Progenitor cell of endocrine pancreas (in vitro differentiated cells): ENCODE results near the gene CCM2. TPM values are rescaled to one million over a fixed set of nuclear protein-coding genes. Genes with fewer than 3 reads are reported as not detected.

Source experiments
- DNase-seq: peaks from one replicate; pipeline ENCODE4 v3.0.0; 2021; ENCODE audit warnings: low spot score; ENCODE audit not compliant: unreplicated experiment
- H3K27ac Mint-ChIP-seq: 2 replicates; pipeline ENCODE4 v1.8.0; 2021; ENCODE audit warnings: mild to moderate bottlenecking, moderate library complexity, mixed read lengths
- H3K27me3 Mint-ChIP-seq: 2 replicates; pipeline ENCODE4 v1.8.0; 2021; ENCODE audit warnings: mixed read lengths
- H3K36me3 Mint-ChIP-seq: 2 replicates; pipeline ENCODE4 v1.8.0; 2022; ENCODE audit warnings: mixed read lengths; ENCODE audit not compliant: insufficient read depth
- H3K4me1 Mint-ChIP-seq: 2 replicates; pipeline ENCODE4 v1.8.0; 2021; ENCODE audit warnings: low read depth, mixed read lengths
- H3K4me3 Mint-ChIP-seq: 2 replicates; pipeline ENCODE4 v1.8.0; 2021; ENCODE audit warnings: low read depth, mild to moderate bottlenecking, moderate library complexity, mixed read lengths
- H3K9me3 Mint-ChIP-seq: 2 replicates; pipeline ENCODE4 v1.8.0; 2021; ENCODE audit warnings: low read depth, mixed read lengths
- total RNA-seq: library from RNA; stranded (reverse); gene quantifications from 2 replicates; pipeline ENCODE4 v1.2.1, GENCODE V29; 2021
- TF ChIP-seq, protein P1 (sequence below): fragments of 200-600 bp; sonication (generic); IDR thresholded peaks from one replicate; pipeline ENCODE4 v1.5.0; 2021; ENCODE audit warnings: antibody characterized with exemption, mild to moderate bottlenecking; ENCODE audit not compliant: unreplicated experiment

CCM2 gene
- total RNA-seq, 1 donor from 2014 or later = 43.0 TPM

- DNase-seq = no peak
- TF ChIP-seq, protein P1, sequence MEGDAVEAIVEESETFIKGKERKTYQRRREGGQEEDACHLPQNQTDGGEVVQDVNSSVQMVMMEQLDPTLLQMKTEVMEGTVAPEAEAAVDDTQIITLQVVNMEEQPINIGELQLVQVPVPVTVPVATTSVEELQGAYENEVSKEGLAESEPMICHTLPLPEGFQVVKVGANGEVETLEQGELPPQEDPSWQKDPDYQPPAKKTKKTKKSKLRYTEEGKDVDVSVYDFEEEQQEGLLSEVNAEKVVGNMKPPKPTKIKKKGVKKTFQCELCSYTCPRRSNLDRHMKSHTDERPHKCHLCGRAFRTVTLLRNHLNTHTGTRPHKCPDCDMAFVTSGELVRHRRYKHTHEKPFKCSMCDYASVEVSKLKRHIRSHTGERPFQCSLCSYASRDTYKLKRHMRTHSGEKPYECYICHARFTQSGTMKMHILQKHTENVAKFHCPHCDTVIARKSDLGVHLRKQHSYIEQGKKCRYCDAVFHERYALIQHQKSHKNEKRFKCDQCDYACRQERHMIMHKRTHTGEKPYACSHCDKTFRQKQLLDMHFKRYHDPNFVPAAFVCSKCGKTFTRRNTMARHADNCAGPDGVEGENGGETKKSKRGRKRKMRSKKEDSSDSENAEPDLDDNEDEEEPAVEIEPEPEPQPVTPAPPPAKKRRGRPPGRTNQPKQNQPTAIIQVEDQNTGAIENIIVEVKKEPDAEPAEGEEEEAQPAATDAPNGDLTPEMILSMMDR = no peak
- peak overlapping the region; percentile 51 for H3K4me3 Mint-ChIP-seq
- H3K27ac Mint-ChIP-seq = peak overlapping the region; percentile 90
- no peaks in the 10 kb centered on the region for H3K27me3 Mint-ChIP-seq
- H3K36me3 Mint-ChIP-seq = peaks cover 4% of the 10 kb centered on the region
- H3K9me3 Mint-ChIP-seq = no peaks in the 10 kb centered on the region
- peaks cover 35% of the 10 kb centered on the region for H3K4me1 Mint-ChIP-seq
Measured at GRCh38 chr7:45035893-45036292, 35.9 kb downstream of the CCM2 start.

GRCh38 chr7:45036317-45036716 is 36.3 kb downstream of the CCM2 start:
- DNase-seq = no peak
- peaks cover 35% of the 10 kb centered on the region for H3K4me1 Mint-ChIP-seq
- H3K4me3 Mint-ChIP-seq = peak overlapping the region; percentile 51
- no peaks in the 10 kb centered on the region for H3K9me3 Mint-ChIP-seq
- H3K27me3 Mint-ChIP-seq = no peaks in the 10 kb centered on the region
- TF ChIP-seq, protein P1 = no peak
- H3K27ac Mint-ChIP-seq = peak overlapping the region; percentile 90
- H3K36me3 Mint-ChIP-seq = peaks cover 6% of the 10 kb centered on the region

DNA sequence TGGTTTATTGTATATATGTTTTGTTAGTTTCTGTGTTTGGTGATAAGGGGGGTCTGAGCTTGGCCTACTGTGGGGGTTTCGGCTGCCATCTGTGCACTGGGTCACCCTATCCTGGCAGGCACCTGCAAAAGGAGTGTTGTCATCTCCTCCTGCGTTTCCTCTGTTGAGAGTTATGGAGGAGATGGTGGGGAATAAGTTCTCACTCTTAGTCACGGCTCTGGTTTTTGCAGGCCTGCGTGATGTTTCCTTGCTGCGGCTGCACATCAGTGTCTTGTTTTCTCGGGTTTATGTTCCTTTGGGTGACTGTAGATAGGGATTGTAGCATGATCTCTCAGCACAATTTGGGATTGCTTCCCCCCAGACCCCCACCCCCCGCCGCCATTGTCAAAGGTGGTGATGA is 36.8 kb downstream of the CCM2 start:
- H3K4me1 Mint-ChIP-seq = peaks cover 33% of the 10 kb centered on the region
- H3K9me3 Mint-ChIP-seq = no peaks in the 10 kb centered on the region
- H3K27ac Mint-ChIP-seq = peak overlapping the region; percentile 90
- no peaks in the 10 kb centered on the region for H3K27me3 Mint-ChIP-seq
- TF ChIP-seq, protein P1 = no peak
- H3K4me3 Mint-ChIP-seq = peak overlapping the region; percentile 51
- H3K36me3 Mint-ChIP-seq = peaks cover 6% of the 10 kb centered on the region
- no peak for DNase-seq

- DNase-seq = no peak
- H3K9me3 Mint-ChIP-seq = no peaks in the 10 kb centered on the region
- no peak overlapping the region for H3K4me3 Mint-ChIP-seq
- H3K36me3 Mint-ChIP-seq = peaks cover 11% of the 10 kb centered on the region
- TF ChIP-seq, protein P1 = no peak
- peak overlapping the region; percentile 89 for H3K27ac Mint-ChIP-seq
- H3K4me1 Mint-ChIP-seq = peaks cover 32% of the 10 kb centered on the region
- no peaks in the 10 kb centered on the region for H3K27me3 Mint-ChIP-seq
Measured at GRCh38 chr7:45037876-45038275, 37.9 kb downstream of the CCM2 start.

GRCh38 chr7:45039106-45039505 is 39.1 kb downstream of the CCM2 start:
- Mint-ChIP-seq H3K27ac (no peak overlapping the region), H3K4me1 (peaks cover 26% of the 10 kb centered on the region), H3K4me3 (no peak overlapping the region), H3K27me3 (no peaks in the 10 kb centered on the region), H3K36me3 (peaks cover 15% of the 10 kb centered on the region), H3K9me3 (no peaks in the 10 kb centered on the region)
- no peak for DNase-seq
- TF ChIP-seq, protein P1 = no peak
